Measurements from ENCODE around the gene MOV10L1.

MOV10L1 gene

GRCh38 chr22:50059881-50060262 is 29.9 kb upstream of the MOV10L1 start:
- no peak for DNase-seq

- DNase-seq = no peak
These were observed 29.2 kb upstream of the MOV10L1 start for GRCh38 chr22:50060441-50061140.

DNA sequence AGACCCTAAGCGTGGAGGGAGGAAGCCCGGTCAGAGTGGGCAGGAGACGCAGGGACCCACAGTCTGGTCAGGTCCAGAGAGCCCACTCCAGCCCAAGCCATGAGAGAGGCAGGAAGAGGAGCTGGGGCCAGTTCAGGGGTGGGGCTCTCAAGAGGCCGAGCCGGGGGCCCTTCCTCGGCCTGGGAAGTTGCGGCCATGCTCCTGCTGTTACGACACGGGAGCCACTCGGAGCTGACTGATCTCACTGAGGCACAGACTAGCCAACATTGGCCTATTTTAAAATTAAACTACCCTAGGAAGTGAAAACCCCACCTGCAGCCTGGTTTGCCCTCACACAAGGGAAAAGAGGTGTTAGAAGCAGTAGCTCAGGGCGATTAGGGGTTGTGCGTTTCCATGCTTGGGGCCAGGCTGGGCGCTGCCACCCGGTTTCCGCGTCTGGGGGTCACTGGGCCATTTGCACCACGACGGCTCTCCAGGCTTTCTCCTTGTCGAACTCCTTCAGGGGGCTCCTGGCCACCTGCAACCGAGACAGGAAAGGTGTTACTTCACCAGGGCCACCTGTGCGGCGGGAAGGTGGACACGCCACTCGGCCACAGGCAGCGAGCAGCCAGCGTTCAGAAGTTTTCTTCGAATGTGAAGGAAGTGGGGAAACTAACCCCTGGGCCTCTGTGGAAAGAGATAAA is 28.5 kb upstream of the MOV10L1 start:
- no peak for DNase-seq

DNA sequence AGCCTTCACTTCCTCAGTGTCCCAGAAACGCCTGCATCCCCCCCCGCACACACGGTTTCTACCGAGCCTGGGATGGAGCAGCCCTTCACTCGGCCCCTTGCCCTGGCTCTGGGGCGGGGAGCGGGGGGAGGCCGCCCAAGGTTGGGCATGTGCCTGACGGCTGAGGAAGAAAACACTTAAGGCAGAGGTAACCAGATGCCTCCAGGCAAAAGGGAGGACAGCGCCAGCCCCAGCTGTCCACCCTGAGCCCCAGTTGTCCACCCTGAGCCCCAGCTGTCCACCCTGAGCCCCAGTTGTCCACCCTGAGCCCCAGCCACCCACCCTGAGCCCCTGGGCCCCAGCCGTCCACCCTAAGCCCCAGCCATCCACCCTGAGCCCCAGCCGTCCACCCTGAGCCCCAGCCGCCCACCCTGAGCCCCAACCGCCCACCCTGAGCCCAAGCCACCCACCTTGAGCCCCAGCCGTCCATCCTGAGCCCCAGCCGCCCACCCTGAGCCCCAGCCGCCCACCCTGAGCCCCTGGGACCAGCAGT is 27.9 kb upstream of the MOV10L1 start:
- no peak for DNase-seq

- DNase-seq = no peak
These were observed 27.2 kb upstream of the MOV10L1 start for GRCh38 chr22:50062509-50063135.

DNA sequence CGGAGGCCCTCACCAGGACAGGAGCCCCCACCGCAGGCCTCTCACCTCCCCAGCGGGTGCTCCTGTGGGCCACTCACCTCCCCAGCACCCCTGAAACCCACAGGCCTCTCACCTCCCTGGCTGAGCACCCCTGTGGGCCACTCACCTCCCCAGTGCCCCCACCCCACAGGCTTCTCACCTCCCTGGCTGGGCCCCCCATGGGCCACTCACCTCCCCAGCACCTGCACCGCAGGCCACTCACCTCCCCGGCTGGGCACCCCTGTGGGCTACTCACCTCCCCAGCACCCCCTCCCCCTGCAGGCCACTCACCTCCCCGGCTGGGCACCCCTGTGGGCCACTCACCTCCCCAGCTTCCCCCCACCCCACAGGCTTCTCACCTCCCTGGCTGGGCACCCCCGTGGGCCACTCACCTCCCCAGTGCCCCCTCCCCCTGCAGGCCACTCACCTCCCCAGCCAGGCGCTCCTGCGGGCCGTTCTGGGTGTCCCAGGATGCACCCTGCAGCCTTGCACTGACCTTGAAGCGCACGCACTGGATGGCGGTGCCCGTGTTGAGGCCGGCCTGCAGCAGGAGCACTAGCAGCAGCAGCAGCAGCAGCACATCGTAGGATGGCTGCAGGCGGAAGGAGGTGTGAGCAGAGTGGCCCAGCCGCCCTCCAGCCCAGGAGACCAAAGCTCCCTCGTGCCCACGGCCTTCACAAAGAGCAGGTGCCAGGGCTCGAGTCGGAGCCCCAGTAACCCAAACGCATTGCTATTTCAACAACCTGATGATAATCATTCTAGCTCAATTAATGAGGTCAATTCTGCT is 26.0 kb upstream of the MOV10L1 start:
- DNase-seq = no peak

- DNase-seq = no peak
These were observed 25.4 kb upstream of the MOV10L1 start for GRCh38 chr22:50064453-50064852.

DNA sequence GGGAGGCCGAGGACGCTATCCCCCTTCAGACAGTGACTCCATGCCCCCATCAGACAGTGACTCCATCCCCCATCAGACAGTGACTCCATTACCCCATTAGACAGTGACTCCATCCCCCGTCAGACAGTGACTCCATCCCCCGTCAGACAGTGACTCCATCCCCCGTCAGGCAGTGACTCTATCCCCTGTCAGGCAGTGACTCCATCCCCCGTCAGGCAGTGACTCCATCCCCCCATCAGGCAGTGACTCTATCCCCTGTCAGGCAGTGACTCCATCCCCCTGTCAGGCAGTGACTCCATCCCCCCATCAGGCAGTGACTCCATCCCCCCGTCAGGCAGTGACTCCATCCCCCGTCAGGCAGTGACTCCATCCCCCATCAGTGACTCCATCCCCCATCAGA is 22.6 kb upstream of the MOV10L1 start:
- no peak for DNase-seq

GRCh38 chr22:50068096-50068495 is 21.7 kb upstream of the MOV10L1 start:
- DNase-seq = no peak

- no peak for DNase-seq
These were observed 19.4 kb upstream of the MOV10L1 start for GRCh38 chr22:50070366-50070765.

- DNase-seq = no peak
These were observed 18.2 kb upstream of the MOV10L1 start for GRCh38 chr22:50071432-50072166.

GRCh38 chr22:50072167-50072555 is 17.6 kb upstream of the MOV10L1 start:
- DNase-seq = no peak

GRCh38 chr22:50072714-50073538 is 16.9 kb upstream of the MOV10L1 start:
- no peak for DNase-seq

DNA sequence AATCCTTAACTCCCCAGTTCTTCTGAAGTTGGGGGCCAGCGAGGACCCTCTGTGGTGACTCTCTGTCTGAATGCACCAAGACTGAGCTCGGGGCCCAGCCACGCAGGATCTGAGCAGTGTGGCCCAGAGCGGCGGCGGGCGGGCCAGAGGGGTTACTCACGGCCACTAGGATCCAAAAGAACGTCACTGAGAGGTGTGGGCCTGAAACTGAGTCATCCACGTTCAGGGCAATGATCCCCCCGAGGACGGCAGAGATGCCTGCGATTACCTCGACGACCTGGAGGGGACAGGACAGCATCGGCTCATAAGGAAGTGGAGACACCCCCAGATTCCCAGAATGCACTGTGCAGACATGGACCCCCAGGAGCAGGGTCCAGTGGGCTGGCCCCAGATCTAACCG is 15.8 kb upstream of the MOV10L1 start:
- no peak for DNase-seq

DNA sequence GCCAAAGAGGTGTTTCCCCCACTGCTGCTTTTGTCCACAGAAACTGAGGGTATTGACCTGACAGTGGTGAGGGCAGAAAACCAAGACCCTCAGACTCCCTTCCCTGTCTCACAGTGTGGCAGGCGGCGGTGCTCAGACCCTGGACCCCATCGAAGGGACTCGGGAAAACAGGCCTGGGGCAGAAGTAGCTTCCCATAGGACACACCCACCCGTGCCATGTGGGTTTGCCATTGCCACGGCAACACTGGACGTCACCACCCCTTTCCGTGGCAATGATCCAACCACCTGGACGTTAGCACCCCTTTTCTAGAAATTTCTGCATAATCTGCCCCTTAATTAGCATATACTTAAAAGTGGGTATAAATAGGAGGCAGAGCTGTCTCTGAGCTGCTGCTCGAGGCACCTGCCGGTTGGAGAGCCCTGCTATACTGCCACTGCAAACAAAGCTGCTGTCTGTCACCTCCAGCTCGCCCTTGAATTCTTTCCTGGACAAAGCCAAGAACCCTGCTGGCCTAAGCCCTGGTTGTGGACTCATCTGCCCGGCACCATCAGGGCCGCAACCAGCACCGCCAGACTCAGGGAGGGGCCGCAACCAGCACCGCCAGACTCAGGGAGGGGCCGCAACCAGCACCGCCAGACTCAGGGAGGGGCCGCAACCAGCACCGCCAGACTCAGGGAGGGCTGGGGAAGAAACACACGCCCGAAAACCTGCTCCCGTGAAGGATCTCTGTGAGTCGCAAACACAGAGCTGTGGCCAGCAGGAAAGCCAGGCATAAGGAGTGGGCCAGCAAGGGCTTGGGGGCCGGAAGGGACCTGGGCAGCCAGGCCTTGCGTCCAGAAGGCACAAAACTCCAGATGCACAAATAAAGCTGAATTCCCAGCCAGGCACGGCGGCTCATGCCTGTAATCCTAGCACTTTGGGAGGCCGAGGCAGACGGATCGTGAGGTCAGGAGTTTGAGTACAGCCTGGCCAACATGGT is 15.0 kb upstream of the MOV10L1 start:
- no peak for DNase-seq

GRCh38 chr22:50076646-50077535 is 12.9 kb upstream of the MOV10L1 start:
- no peak for DNase-seq

DNA sequence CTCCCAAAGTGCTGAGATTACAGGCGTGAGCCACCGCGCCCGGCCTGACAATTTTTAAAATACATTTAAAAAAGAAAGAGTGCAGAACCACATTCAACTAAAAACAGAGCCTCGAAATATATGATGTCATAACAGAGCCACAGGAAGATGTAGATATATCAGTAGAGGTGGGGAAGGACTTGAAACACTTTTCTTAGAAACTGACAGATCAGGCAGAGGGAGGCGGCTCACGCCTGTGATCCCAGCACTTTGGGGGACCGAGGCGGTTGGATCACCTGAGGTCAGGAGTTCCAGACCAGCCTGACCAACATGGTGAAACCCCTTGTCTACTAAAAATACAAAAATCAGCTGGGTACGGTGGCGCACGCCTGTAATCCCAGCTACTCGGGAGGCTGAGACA is 11.6 kb upstream of the MOV10L1 start:
- no peak for DNase-seq

GRCh38 chr22:50078761-50079160 is 11.0 kb upstream of the MOV10L1 start:
- no peak for DNase-seq

DNA sequence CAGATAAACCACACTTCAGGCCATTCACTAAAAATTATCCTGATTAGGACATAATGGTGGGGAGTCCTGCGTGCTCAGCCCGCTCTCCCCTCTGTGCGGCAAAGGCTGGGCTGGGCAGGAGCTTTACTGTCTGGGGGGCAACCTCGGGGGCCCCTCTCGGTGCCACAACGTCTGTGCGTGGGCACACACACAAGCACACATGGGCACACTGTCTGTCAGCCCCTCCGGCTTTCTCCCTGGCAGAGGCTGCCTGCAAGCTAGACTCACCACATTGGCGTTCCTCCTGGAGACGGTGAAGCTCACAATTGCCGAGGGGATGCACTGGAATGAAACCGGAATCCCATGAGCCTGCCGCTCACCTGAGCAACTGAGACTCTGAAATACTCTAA is 9.7 kb upstream of the MOV10L1 start:
- DNase-seq = no peak

Data from activated CD4-positive, alpha-beta T cell treated with anti-CD3 and anti-CD28 coated beads for 48 hours (primary cell).